Neural cell (in vitro differentiated cells): Measurements from ENCODE around the gene COL13A1. TPM values are rescaled to one million over a fixed set of nuclear protein-coding genes. Genes with fewer than 3 reads are reported as not detected.

ENCODE experiments used
- H2AFZ ChIP-seq: fragments of 200-600, 300-800 bp; sonication (generic), shearing (Covaris generic); 2 replicates; pipeline ENCODE4 v1.6.0; 2014; ENCODE audit warnings: low read depth, mild to moderate bottlenecking, antibody characterized with exemption, low read length, moderate library complexity
- H3F3A ChIP-seq: fragments of 200-600 bp; shearing (Covaris generic); 2 replicates; pipeline ENCODE4 v1.6.1; 2016; ENCODE audit warnings: mild to moderate bottlenecking, moderate library complexity, mixed read lengths, antibody characterized with exemption, low read length; ENCODE audit not compliant: insufficient read depth, poor library complexity, severe bottlenecking
- H3K27ac ChIP-seq: fragments of 200-600, 300-800 bp; sonication (generic), shearing (Covaris generic); 2 replicates; pipeline ENCODE4 v1.5.1; 2014; ENCODE audit warnings: mild to moderate bottlenecking, low read length, moderate library complexity
- H3K27me3 ChIP-seq: fragments of 300-800, 200-600 bp; sonication (generic), shearing (Covaris generic); 2 replicates; pipeline ENCODE4 v1.6.0; 2014; ENCODE audit warnings: mild to moderate bottlenecking, low read depth, low read length, moderate library complexity; ENCODE audit not compliant: insufficient read depth
- H3K36me3 ChIP-seq: fragments of 300-800, 200-600 bp; sonication (generic), shearing (Covaris generic); 2 replicates; pipeline ENCODE4 v1.5.1; 2014; ENCODE audit warnings: mild to moderate bottlenecking, antibody characterized with exemption, low read length, moderate library complexity; ENCODE audit not compliant: insufficient read depth
- H3K4me2 ChIP-seq: fragments of 300-800, 200-600 bp; sonication (generic), shearing (Covaris generic); 2 replicates; pipeline ENCODE4 v1.6.0; 2014; ENCODE audit warnings: mild to moderate bottlenecking, low read length
- H3K4me3 ChIP-seq: fragments of 300-800, 200-600 bp; sonication (generic), shearing (Covaris generic); 2 replicates; pipeline ENCODE4 v1.5.1; 2014; ENCODE audit warnings: mild to moderate bottlenecking, low read length, moderate library complexity
- H3K79me2 ChIP-seq: fragments of 200-600 bp; shearing (Covaris generic); replicated peaks from 2 replicates; pipeline ENCODE4 v1.6.0; 2014; ENCODE audit warnings: mild to moderate bottlenecking, low read length, moderate library complexity; ENCODE audit not compliant: insufficient read depth
- H3K9ac ChIP-seq: fragments of 300-800, 200-600 bp; sonication (generic), shearing (Covaris generic); 2 replicates; pipeline ENCODE4 v1.6.1; 2016; ENCODE audit warnings: mild to moderate bottlenecking, low read length, mixed read lengths
- H3K9me2 ChIP-seq: fragments of 200-600 bp; shearing (Covaris generic); 2 replicates; pipeline ENCODE4 v1.6.1; 2016; ENCODE audit warnings: mild to moderate bottlenecking, low read length, mixed read lengths; ENCODE audit not compliant: insufficient read depth
- H3K9me3 ChIP-seq: fragments of 200-600, 300-800 bp; sonication (generic), shearing (Covaris generic); 2 replicates; pipeline ENCODE4 v1.6.1; 2016; ENCODE audit warnings: mild to moderate bottlenecking, mixed run types, low read length, moderate library complexity, mixed read lengths
- H4K20me1 ChIP-seq: fragments of 200-600 bp; shearing (Covaris generic); 2 replicates; pipeline ENCODE4 v1.6.1; 2016; ENCODE audit warnings: mild to moderate bottlenecking, mixed run types; ENCODE audit not compliant: insufficient read depth
- CTCF ChIP-seq: fragments of 450-650 bp; IDR thresholded peaks from 2 replicates; pipeline ENCODE4 v1.5.1; 2014; ENCODE audit warnings: antibody characterized with exemption, mild to moderate bottlenecking, moderate library complexity; ENCODE audit not compliant: poor library complexity, severe bottlenecking
- EP300 ChIP-seq: fragments of 450-650 bp; conservative IDR thresholded peaks from 2 replicates; pipeline ENCODE4 v1.6.1; 2014; ENCODE audit warnings: antibody characterized with exemption, mild to moderate bottlenecking, moderate library complexity; ENCODE audit not compliant: poor library complexity, severe bottlenecking
- EZH2 ChIP-seq: fragments of 200-600, 300-800 bp; shearing (Covaris generic), sonication (generic); IDR thresholded peaks from 2 replicates; pipeline ENCODE4 v1.6.1; 2014; ENCODE audit warnings: antibody characterized with exemption, low read length, borderline replicate concordance, mild to moderate bottlenecking; ENCODE audit not compliant: insufficient read depth, poor library complexity, severe bottlenecking
- MXI1 ChIP-seq: fragments of 450-650 bp; conservative IDR thresholded peaks from 2 replicates; pipeline ENCODE4 v1.6.1; 2014; ENCODE audit warnings: antibody characterized with exemption, mild to moderate bottlenecking; ENCODE audit not compliant: poor library complexity, severe bottlenecking
- POLR2AphosphoS5 ChIP-seq: IDR thresholded peaks from 2 replicates; pipeline ENCODE4 v1.6.1; 2012
- RAD21 ChIP-seq: fragments of 450-650 bp; conservative IDR thresholded peaks from 2 replicates; pipeline ENCODE4 v1.6.1; 2014; ENCODE audit warnings: antibody characterized with exemption, mild to moderate bottlenecking, moderate library complexity
- REST ChIP-seq: IDR thresholded peaks from 2 replicates; pipeline ENCODE4 v1.6.1; 2012; ENCODE audit warnings: borderline replicate concordance
- SMC3 ChIP-seq: fragments of 450-650 bp; conservative IDR thresholded peaks from 2 replicates; pipeline ENCODE4 v1.6.1; 2014; ENCODE audit warnings: antibody characterized with exemption, mild to moderate bottlenecking, moderate library complexity; ENCODE audit not compliant: poor library complexity
- TAF1 ChIP-seq: IDR thresholded peaks from 2 replicates; pipeline ENCODE4 v1.6.1; 2012; ENCODE audit warnings: low read depth
- polyA plus RNA-seq: library from polyadenylated mRNA; depleted of rRNA; stranded (reverse); fragments of >200 nt; gene quantifications from 2 replicates; pipeline ENCODE4 v1.2.3, GENCODE V29; 2014

COL13A1 gene
- polyA plus RNA-seq, 1 donor from 2014 or later = 4.7 TPM

GRCh38 chr10:69885379-69886013 lies 83.8 kb downstream of the COL13A1 start:
- Histone ChIP-seq H3K9me2 (no peaks in the 10 kb centered on the region), H3K27ac (no peak overlapping the region), H3F3A (no peaks in the 10 kb centered on the region), H3K36me3 (no peaks in the 10 kb centered on the region), H3K27me3 (no peaks in the 10 kb centered on the region), H4K20me1 (no peaks in the 10 kb centered on the region), H3K79me2 (no peaks in the 10 kb centered on the region), H3K9ac (no peak overlapping the region), H3K4me2 (no peak overlapping the region), H2AFZ (no peak overlapping the region), H3K9me3 (no peaks in the 10 kb centered on the region), H3K4me3 (no peak overlapping the region)
- TF ChIP-seq CTCF = peak; percentile 38
- TF ChIP-seq EZH2 = no peak
- TF ChIP-seq SMC3 = no peak
- TF ChIP-seq POLR2AphosphoS5 = no peak

- H3K36me3 ChIP-seq = no peaks in the 10 kb centered on the region
- H3K9me2 ChIP-seq = no peaks in the 10 kb centered on the region
- H2AFZ ChIP-seq = no peak overlapping the region
- no peaks in the 10 kb centered on the region for H3K79me2 ChIP-seq
- no peaks in the 10 kb centered on the region for H3K27me3 ChIP-seq
- H3K9me3 ChIP-seq = no peaks in the 10 kb centered on the region
- no peak overlapping the region for H3K4me3 ChIP-seq
- no peak overlapping the region for H3K27ac ChIP-seq
- no peak overlapping the region for H3K9ac ChIP-seq
- no peaks in the 10 kb centered on the region for H3F3A ChIP-seq
- H3K4me2 ChIP-seq = no peak overlapping the region
- H4K20me1 ChIP-seq = no peaks in the 10 kb centered on the region
- TF ChIP-seq TAF1 (no peak), MXI1 (no peak), RAD21 (no peak), REST (no peak), CTCF (no peak), EP300 (no peak), POLR2AphosphoS5 (no peak), SMC3 (no peak), EZH2 (no peak)
Observed at GRCh38 chr10:69888882-69889584, 87.3 kb downstream of the COL13A1 start.
